GM18951 (cell line): Measurements from ENCODE around the gene LYPD5.

Source experiments
- POLR2A ChIP-seq: IDR thresholded peaks from 4 replicates; pipeline ENCODE4 v1.6.1; 2011; ENCODE audit warnings: mild to moderate bottlenecking; ENCODE audit not compliant: insufficient read length, insufficient read depth; ENCODE audit errors: extremely low read depth
- in situ Hi-C: fragments of 300-500 bp; cut with MboI; formaldehyde crosslinking; loops from one replicate; pipeline ENCODE4 v1.12.0; 2022; ENCODE audit warnings: low sequenced_read_pairs, mixed read lengths, inconsistent platforms; ENCODE audit not compliant: unreplicated experiment

Gene LYPD5

GRCh38 chr19:43763473-43763939, 38.7 kb downstream of the LYPD5 start:
- in situ Hi-C loops: no loop called here
- TF ChIP-seq POLR2A: peak; percentile 48

- in situ Hi-C loops: no loop called here
- no peak for TF ChIP-seq POLR2A
These were observed 39.4 kb downstream of the LYPD5 start for GRCh38 chr19:43762814-43763213.

GRCh38 chr19:43760941-43761340, 41.3 kb downstream of the LYPD5 start:
- no peak for TF ChIP-seq POLR2A
- in situ Hi-C loops: no loop called here

- no peak for TF ChIP-seq POLR2A
- in situ Hi-C loops: no loop called here
These were observed 42.7 kb downstream of the LYPD5 start for GRCh38 chr19:43759515-43759914.

GRCh38 chr19:43755256-43755801, 46.9 kb downstream of the LYPD5 start:
- in situ Hi-C loops: no loop called here
- TF ChIP-seq POLR2A: peak; percentile 62

- TF ChIP-seq POLR2A: peak; percentile 66
- in situ Hi-C loops: no loop called here
These were observed 47.6 kb downstream of the LYPD5 start, which contains the start of gene SMG9 for GRCh38 chr19:43754503-43755255. TSS of gene SMG9 (minus strand) at chr19:43754962. CDS start at chr19:43750741, 4,221 bp downstream.

- no peak for TF ChIP-seq POLR2A
- in situ Hi-C loops: no loop called here
These were observed 48.1 kb downstream of the LYPD5 start for GRCh38 chr19:43754253-43754502.

GRCh38 chr19:43752287-43752875, 49.9 kb downstream of the LYPD5 start:
- TF ChIP-seq POLR2A: no peak
- in situ Hi-C loops: no loop called here

GRCh38 chr19:43751466-43752220, 50.6 kb downstream of the LYPD5 start:
- TF ChIP-seq POLR2A: no peak
- in situ Hi-C loops: no loop called here

- no peak for TF ChIP-seq POLR2A
- in situ Hi-C loops: no loop called here
These were observed 52.3 kb downstream of the LYPD5 start for GRCh38 chr19:43749898-43750297.

GRCh38 chr19:43749152-43749551, 53.1 kb downstream of the LYPD5 start:
- in situ Hi-C loops: no loop called here
- no peak for TF ChIP-seq POLR2A

- in situ Hi-C loops: no loop called here
- TF ChIP-seq POLR2A: no peak
These were observed 53.6 kb downstream of the LYPD5 start for GRCh38 chr19:43748685-43749084.

- in situ Hi-C loops: no loop called here
- TF ChIP-seq POLR2A: no peak
These were observed 54.0 kb downstream of the LYPD5 start for GRCh38 chr19:43748205-43748594.

GRCh38 chr19:43747557-43748204, 54.6 kb downstream of the LYPD5 start:
- no peak for TF ChIP-seq POLR2A
- in situ Hi-C loops: no loop called here
